DOHH2 (cell line): ENCODE data around the gene PDILT.
"Not testable (repeated sequence)": the region's sequence is repeated elsewhere in the genome, so short reads cannot be mapped to it uniquely, and the experiment has no call there.

Experiments
- EZH2phosphoT487 ChIP-seq: fragments of 200-600 bp; sonication (generic); IDR thresholded peaks from 2 replicates; pipeline ENCODE4 v1.6.1; 2017; ENCODE audit warnings: borderline replicate concordance, mild to moderate bottlenecking, antibody characterized with exemption, low read length, moderate library complexity, mixed read lengths
- TF ChIP-seq, protein P1 (sequence below): fragments of 200-600 bp; sonication (generic); IDR thresholded peaks from one replicate; pipeline ENCODE4 v1.5.1; 2014; ENCODE audit warnings: antibody characterized with exemption, mild to moderate bottlenecking, low read depth, low read length; ENCODE audit not compliant: poor library complexity, severe bottlenecking

DNA sequence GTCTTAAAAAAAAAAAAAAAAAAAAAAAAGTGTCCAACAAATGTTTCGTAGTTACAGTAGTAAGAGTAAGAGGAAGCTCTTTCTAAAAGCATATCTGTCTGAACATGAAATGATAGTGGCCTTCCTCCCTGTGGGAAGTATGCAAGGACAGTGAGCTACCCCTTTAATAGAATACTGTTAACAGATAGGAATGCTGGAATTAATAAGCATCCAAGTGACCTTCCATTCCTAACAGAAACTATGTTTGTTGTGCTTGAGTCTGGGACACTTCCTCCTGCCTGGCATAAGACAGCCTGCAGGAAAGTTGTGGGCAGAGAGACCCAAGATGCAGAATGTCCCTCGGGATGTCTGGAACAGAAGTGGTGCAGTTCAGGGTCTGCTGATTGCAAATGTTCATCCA lies 34.4 kb upstream of the PDILT start:
- TF ChIP-seq, protein P1, sequence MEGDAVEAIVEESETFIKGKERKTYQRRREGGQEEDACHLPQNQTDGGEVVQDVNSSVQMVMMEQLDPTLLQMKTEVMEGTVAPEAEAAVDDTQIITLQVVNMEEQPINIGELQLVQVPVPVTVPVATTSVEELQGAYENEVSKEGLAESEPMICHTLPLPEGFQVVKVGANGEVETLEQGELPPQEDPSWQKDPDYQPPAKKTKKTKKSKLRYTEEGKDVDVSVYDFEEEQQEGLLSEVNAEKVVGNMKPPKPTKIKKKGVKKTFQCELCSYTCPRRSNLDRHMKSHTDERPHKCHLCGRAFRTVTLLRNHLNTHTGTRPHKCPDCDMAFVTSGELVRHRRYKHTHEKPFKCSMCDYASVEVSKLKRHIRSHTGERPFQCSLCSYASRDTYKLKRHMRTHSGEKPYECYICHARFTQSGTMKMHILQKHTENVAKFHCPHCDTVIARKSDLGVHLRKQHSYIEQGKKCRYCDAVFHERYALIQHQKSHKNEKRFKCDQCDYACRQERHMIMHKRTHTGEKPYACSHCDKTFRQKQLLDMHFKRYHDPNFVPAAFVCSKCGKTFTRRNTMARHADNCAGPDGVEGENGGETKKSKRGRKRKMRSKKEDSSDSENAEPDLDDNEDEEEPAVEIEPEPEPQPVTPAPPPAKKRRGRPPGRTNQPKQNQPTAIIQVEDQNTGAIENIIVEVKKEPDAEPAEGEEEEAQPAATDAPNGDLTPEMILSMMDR: not testable (repeated sequence)
- TF ChIP-seq EZH2phosphoT487: not testable (repeated sequence)
